NCI-H2196 (cell line): ENCODE results near the gene USH2A.

ENCODE experiments used
- DNase-seq: peaks from one replicate; lab custom pipeline; 2025; ENCODE audit not compliant: unreplicated experiment; lab: John Stamatoyannopoulos, UW

The USH2A gene

DNA sequence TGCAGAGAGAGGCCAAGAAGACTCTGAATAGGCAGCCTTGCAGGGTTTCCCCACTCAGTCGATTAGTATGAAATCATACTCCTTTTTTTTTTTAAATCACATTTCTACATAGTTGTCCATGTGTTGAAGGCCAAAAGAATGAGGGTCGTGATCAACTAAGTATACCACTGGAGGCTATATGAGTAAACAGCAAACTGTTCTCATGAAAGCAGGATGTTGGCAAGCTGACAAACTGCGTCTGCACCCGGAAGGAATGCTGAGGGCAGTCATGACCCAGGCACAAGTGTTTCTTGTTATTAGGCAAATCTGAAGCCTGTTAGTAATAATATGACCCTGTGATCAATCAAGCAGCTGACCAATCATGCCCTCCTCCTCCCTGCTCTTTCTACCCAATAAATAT, 213.2 kb downstream of the USH2A start:
- no peak for DNase-seq

DNA sequence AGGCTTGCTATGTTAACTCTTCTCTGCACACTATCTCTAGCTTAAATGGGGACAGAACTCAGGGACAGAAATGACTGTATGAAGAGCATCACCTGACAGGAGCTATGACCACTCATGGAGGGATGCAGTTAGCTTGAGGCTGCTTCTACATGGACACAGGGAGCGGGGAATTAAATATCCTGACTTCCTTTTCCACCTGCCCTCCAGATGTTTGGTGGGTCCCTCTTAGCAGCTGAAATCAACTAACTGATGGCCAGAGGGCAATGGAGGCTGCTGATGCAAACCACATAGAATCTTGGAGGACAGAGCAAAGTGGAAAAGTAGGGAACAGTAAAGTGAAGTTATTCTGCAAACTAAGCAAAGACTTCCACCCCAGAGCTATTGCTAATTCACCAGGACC, 214.1 kb downstream of the USH2A start:
- no peak for DNase-seq

DNA sequence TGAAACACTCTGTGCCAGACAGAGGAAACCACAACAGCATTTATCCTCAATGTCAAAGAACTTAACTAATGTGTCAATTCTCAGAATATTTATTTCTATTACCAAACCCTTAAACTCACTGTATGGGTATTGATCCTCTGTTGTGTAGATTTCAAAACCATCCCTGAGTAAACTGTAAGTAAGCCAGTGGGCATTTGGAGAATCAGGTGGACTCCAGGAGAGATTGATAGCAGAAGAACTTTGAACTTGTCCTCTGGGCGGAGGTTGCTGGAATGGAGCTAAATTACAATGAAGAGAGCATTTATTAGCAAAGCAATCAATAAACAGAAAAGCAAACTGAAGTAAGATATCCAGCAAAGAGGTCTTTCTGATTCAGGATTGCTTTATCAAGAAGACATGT, 216.1 kb downstream of the USH2A start:
- DNase-seq, result no peak

DNA sequence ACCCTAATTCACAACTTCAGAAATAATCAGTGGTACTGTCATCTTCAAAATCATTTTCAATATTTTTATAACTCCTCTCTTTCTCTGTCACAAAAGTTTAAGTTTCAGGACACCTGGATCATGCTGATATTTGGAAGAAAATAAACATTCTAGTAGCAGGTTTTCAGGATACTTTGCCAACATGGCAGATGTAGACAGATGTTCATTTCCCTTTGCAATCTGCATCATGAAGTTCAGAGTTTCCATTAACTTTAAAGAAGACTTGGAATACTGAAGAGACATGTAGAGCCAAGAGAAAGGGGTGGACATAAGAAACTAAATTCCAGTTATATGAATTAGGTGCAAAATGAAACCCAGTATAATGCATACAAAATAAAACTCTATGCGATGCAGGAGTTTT, 218.1 kb downstream of the USH2A start:
- DNase-seq, result no peak

DNA sequence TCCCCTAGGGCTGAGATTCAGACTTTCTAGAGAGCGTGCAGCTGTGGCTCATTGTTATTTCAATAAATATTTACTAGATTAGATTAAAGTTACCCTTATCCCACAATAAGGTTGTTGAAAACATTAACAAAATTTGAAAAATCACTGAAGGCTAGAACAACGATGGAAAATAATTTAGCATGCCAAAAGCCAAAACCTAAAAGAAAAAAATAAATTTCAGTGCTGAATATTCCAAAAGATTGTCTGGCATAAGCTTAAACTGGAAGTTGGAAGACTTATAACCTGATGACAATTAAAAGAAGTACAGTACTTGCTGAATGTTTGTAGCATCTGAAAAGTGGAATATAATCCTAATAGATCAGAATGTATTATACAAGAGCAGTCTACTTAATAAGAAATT, 221.3 kb downstream of the USH2A start:
- DNase-seq, result no peak

DNA sequence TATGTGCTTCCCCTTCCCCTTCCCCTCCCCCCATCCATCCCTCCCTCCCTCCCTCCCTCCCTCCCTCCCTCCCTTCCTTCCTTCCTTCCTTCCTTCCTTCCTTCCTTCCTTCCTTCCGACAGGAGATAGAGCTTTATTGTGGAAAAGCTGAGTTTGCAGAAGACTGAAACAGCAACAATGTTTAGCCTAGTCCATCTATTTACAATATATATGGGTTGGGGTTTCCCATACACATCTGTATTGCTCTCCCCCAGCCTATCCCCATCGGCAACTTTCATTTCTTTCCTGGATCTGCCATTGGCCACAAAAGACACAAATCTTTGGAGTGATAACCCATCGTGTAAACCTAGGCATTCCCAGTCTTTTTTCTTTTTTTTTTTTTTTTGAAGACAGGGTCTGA, 222.3 kb downstream of the USH2A start:
- DNase-seq, result no peak

DNA sequence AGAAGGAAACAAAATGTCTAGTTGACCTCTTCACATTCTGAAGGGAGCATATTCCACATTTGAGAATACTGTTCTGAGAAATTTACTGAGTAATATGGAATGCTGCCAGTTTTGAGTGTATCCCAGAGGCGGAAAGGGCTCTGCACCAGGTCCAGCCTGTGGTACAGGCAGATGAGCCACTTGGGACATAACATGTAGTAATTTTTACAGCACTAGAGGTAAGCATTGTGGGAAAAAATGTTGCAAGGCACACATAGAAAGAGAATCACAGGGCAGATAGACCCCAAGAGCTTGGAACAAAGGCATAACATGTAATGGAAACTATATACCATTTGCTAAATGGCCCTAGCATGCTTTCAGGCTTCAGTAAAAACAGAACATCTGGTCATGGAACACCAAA, 228.5 kb downstream of the USH2A start:
- no peak for DNase-seq

DNA sequence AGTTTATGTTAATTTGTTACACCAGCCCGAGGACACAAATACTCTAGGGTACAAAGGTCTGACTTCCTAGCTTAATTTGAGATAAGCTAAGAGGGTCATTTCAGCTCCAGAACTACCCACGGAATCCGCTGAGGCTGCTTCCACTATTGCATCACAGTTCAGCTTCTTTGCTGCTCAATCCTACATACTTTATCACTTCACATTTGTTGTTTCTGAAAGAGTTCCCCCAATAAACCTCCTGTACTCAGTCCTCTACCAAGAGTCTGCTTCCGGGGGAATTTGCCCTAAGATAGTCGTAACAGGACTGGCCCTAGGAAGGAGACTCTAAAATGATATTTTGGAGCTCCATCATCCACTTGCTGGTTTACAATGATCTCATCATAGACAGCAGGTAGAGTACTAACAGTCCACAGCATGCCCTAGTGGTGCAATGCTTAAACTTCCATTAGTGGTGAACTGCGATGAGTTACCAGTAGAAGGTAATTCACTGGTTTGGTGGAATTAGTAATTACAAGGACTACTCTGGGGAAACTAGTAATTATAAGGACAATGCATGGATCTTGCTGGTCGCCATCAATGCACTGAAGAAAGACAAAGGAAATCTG, 229.3 kb downstream of the USH2A start:
- DNase-seq, result no peak

DNA sequence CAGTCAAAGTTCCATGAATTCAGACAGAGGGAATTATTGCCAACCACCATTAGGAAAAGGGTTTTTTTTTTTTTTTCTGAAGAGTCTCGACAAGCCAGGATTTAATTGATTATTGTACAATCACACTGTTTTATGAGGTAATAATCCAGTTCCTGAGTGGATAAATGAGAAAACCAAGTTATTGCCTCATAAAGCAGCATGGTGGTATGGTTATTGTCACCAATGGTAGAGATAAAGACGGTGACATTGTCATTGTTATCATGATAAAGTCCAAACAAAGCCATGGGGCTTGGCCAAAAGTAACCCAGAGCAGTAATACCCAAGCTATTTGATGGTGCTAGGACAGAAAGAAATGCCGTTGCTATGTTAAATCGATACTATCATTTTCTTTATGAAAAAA, 232.8 kb downstream of the USH2A start:
- DNase-seq, result no peak

DNA sequence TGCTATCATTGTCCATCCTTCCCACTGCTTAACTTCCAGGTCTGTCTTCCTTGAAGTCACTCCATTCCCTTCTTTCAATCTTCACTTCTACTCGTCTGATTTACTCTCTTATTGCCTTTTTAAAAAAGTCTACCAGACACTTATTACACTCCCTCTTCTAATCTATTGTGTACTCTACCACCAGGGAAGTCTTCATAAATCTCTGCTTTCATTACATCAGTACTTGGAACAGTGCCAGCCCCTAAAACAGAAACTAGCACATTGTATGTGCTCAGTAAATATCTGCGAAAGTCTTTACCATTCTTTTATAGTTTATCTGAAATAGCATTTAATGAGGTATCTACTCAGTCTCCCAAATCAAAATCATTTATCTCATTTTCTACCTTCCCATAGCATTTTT, 236.4 kb downstream of the USH2A start:
- no peak for DNase-seq

DNA sequence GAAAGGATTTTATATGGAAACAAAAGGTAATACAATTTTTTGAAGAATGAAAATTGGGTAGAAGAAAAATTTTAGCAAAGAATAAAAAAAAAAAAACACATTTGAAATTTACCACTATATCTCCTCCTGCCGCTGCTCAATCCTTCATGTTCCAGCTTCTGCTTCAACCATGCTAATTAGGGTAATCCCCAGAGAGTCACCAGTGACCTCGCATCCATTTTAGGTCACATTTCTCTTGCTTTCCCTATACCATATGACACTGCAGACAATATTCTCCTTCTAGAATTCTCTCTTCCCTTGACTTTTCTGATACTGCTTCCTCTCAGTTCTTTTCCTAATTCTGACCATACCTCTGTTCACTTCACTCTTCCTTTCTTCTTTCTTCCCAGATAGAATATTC, 237.1 kb downstream of the USH2A start:
- no peak for DNase-seq

DNA sequence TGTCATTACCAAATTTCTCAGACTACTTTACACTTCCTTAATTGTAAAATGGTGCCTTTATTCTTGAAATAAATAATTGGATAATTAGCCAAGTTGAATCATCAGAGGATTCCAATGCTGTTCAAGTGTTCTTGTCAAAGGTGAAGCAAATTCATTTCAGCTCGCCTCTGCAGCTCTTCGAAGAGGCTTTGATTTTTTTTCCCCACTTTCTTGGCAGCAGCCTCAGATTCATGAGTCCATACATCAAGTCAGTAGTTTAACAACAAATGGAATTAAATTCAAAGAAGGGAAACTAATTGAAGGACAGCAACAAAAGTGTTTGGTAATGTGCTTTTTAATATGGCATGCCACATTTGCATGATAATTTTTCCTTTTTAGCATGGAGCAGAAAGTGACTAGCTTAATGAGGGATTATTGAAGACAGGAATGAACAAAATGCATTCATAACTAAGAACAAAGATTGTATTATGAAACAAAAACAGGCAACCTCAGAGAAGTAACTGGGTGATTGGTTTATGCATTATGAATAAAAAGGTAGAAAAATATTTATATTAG, 239.0 kb downstream of the USH2A start:
- DNase-seq, result no peak

DNA sequence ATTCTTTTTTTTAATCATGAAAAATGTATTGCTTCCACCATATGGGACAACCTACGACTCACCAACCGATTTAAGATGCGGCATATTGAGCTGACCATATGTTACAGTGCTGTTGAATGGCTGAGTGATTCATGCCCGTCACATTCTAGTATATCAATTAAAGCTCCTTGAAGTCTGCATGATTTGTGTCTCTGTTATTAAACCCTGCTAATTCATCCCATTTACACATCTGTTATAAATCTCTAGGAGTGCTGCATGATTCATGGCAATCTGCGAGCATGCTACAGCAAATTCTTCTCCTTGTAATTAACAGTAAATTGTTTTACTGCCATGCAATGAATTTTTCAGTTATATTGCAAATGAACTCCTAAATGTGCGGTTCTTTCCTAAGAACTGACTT, 239.8 kb downstream of the USH2A start:
- DNase-seq, result no peak

DNA sequence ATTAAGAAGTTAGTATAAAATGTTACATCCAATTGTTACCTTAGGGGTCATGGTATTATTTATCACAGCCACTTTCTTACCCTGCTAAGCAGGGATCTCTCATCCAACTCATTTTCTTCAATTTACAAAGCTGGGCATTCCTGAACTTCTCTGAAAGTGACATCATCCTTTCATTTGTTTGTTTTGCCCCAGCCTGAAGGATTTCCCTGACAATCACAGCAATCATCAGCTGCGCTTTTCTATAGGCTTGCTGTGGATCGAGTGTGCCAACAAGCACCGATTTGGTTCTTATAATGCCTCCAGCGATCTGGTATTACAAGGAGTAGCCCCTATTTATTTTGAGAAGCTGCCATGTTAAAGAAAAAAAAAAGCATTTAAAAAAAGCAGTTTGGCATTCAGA, 240.2 kb downstream of the USH2A start:
- no peak for DNase-seq

DNA sequence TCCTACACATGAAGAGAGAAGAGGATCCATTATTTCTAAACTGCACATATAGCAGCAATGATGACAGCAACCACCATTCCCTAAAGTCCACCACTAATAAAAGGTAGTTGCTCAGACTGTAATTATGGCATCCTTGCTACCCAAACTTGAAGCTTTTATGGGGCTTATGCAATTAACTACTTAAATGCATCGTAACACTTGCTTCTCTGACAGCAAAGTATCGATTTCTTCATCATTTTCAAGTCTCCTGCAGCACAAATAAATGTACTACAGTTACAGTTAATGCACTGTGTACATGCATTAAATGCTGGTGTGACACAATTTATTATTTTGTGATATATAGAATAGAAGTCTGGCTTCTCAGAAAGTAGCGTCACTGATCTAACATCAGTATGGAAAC, 241.7 kb downstream of the USH2A start:
- no peak for DNase-seq

DNA sequence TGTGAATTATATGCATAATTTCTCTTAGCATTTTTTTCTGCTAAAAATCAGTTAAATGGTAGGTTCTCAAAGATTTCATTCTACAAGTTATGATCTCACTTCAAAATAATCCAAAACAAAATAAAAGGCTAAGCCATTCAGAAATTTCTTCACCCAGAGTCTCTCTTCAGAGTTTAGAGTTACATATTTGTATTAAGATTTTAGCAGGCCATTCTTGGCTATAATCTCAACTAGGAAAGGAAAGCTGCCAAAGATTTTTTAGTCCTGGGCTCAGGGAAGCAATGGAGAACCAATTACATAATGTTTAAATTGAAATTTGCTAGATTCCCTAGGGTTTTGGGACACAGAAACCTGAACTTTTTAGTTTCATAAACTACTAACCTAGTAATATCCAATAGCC, 245.0 kb downstream of the USH2A start:
- DNase-seq, result no peak

DNA sequence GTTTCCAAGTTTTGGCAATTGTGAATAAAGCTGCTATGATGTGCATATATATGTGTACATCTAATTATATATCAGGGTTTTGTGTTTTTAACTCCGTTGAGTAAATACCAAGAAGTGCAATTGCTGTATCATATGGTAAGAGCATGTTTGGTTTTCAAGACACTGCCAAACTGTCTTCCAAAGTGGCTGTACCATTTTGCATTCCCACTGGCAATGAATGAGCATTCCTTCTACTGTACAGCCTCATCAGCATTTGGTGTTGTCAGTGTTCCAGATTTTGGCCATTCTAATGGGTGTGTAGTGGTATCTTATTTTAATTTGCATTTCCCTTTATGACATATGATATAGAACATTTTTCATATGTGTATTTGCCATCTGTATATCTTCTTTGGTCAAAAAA, 246.3 kb downstream of the USH2A start:
- no peak for DNase-seq

DNA sequence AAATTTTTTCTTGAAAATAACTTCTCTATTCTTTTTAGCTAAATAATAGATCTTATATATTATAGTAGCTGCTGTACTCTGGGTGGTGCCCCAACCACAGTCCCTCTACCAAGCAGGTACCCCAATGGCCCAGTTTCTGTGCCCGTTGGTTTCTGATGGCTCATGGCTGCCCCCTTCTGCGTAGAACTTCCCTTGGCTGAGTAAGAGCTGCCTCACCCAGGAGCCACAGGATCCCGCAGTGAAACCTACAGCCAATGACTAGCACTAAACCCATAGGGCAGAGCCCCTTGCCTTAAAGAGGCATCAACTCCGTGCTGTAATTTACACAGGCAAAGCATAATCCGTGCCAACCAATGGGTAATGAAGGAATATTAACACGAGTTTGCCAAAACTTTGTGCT, 247.5 kb downstream of the USH2A start:
- no peak for DNase-seq

DNA sequence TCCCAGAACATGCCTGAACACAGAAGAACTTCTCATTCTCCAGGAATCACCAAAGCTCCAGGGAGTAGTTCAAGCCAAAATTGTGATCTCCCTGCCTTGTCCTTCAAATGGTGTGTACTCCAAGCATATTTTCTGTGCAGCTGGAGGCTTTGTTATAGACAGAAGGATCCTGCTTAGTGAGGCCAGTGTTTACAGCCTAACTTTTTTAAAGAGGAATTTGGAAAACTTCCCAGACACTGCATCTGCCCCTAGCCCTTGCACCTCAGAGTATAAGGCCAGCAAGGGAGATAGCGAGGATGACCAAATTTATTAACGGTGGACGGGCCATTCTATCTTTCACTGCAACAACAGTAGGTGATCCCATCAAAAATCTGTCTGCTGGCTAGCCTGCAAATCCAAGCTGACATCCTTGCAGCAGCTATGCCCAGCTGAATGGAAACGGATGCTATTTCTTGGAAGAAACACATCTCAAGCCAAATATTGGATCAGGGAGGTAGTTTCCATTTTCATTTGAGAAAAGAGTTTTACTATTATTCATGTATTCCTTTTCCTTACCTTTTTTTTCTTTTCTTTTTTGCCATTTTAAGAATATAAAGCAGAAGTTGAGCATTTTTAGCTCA, 249.8 kb downstream of the USH2A start:
- no peak for DNase-seq

DNA sequence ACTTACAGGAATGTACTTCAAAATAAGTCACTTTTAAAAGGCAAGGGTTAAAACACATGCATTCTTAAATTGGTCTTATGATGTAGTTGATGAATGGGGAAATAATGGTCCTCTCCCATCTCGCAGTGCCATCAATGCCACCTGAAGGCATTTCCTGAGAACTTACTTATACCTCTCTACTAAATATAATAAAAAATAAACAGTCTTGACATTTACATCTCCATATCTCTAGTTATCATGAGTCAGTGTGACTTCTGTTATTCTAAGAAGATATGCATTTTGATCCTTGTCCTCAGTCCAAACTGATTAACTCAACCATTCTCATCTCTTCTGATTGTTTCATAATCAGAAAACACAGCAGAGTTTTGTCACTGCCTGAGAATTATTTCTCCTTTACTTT, 253.9 kb downstream of the USH2A start:
- no peak for DNase-seq

DNA sequence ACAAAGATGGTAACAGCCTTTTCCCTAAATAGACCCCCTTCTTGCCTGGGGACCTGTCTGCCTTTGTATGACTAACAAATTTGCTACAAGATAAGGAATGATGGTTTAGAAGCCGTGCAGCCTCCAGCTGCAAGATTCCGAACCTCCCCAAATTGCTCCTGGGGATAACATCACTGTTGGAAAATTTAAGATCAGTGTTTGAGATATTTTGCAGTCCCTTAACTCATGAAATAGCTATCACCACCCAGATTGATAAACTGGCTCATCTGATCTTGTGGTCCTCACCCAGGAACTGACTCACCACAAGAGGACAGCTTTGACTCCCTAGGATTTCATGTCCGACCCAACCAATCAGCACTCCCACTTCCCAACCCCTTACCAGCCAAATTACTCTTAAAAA, 254.7 kb downstream of the USH2A start:
- no peak for DNase-seq

DNA sequence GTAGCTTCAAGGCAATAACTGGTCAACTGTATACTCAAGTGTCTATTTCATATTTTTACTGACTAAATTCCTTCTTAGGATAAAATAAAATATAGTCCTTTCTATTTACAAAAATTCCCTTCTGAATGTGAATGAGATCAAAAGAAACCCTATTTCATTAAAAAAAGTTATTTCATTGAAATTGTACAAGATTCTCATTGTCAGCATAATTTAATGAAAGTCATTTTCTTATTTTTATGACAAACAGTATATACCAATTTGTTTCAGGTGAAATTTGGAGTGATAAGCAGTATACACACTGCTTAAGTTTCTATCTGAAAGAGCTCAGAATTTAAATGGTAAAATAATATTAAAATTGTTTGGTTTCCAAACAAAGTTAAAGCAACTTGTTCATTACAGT, 269.2 kb downstream of the USH2A start:
- DNase-seq, result no peak

DNA sequence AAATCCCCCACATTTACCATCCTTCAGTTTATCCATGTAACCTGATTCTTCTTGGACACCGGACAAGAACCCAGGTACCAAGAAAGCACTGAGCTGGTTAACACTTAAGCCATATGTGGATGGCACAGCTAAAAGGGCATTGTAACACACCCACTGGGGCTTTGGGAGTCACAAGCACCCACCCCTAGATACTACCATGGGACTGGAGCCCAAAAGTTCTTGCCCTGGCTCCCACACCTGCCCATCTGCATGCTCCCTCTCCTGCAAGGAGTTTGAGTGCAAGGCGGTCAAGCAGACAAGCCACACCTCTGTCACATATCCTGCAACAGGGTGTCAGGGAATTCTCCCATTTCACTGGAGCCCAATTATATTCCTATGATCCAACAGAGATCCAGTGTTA, 270.1 kb downstream of the USH2A start:
- DNase-seq, result no peak
